Coronary artery (tissue), 2 donors: ENCODE results near the gene NOTUM.

Experiments
- DNase-seq: peaks from one replicate; pipeline ENCODE4 v3.0.0-alpha.2; 2017; ENCODE audit warnings: low spot score
- H3K27ac ChIP-seq, 2 donors: fragments of 200-600 bp; sonication (generic); one replicate each; pipeline ENCODE4 v1.5.1; 2016 to 2019
- H3K4me3 ChIP-seq: fragments of 200-600 bp; sonication (generic); 2 replicates; pipeline ENCODE4 v1.5.1; 2016; ENCODE audit warnings: mild to moderate bottlenecking, moderate library complexity
- CTCF ChIP-seq: fragments of 200-600 bp; sonication (generic); IDR thresholded peaks from one replicate; pipeline ENCODE4 v1.5.1; 2019; ENCODE audit warnings: antibody characterized with exemption

NOTUM gene

DNA sequence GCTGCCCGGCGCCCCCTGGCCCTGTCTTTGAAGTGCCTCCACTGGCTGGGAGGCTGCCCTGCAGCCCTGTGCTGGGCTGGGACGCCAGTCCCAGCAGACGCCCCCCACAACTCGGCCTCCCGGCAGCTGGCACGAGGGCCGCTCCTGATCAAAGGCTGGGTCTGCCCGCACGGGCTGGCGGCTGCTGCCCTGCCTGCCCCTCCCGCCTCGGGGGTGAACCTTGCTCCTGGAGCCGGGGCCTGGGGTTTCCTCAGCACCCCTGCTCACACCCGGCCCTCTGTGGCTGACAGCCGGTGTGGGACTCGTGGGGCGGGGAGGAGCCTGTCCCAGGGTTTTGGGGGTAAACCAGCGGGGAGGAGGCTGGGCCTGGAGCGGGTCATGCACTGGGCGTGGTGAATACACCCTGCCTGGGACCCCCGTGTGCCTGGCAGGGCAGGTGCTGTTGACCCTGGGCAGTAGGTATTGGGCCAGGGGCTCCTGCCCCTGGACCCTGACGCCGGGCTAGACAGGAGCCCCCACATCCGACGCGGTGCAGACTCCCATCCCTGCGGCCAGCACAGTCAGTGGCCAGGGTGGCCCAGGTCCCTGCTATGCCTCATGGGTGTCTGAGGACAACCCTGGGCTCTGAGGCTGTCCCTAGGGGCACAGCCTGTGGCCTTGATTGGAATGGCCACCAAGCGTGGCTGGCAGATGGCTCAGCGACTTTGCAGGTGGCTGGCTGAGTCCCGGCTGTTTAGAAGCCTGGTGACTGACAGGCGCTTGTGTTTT lies 40.0 kb upstream of the NOTUM start:
- Histone ChIP-seq H3K27ac (no peak overlapping the region), H3K4me3 (no peak overlapping the region)
- no peak for DNase-seq
- TF ChIP-seq CTCF: no peak

GRCh38 chr17:81999976-82000802 lies 39.2 kb upstream of the NOTUM start:
- TF ChIP-seq CTCF: no peak

DNA sequence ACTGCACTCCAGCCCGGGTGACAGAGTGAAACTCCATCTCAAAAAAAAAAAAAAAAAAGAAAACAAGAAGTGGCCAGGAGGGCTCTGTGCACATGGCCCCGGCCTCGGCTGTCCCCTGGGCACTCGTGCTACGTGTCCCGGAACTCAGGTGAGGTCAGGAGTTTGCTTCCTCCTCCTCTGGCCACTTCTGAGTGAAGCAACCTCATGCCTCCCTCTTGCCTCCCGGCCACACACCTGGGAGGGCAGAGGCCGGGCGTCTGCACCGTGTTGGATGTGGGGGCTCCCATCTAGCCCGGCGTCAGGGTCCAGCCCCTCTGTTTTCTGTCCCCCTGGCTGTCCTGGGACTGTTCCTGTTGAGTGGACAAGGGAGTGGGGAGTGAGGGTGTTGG lies 38.6 kb upstream of the NOTUM start:
- no peak for TF ChIP-seq CTCF
- no peak overlapping the region for H3K27ac ChIP-seq
- H3K4me3 ChIP-seq: no peak overlapping the region
- DNase-seq: no peak

More at GRCh38 chr17:81999976-82000802, 39.2 kb upstream of the NOTUM start:
- H3K27ac ChIP-seq: no peak overlapping the region
- no peak overlapping the region for H3K4me3 ChIP-seq
- DNase-seq: no peak

DNA sequence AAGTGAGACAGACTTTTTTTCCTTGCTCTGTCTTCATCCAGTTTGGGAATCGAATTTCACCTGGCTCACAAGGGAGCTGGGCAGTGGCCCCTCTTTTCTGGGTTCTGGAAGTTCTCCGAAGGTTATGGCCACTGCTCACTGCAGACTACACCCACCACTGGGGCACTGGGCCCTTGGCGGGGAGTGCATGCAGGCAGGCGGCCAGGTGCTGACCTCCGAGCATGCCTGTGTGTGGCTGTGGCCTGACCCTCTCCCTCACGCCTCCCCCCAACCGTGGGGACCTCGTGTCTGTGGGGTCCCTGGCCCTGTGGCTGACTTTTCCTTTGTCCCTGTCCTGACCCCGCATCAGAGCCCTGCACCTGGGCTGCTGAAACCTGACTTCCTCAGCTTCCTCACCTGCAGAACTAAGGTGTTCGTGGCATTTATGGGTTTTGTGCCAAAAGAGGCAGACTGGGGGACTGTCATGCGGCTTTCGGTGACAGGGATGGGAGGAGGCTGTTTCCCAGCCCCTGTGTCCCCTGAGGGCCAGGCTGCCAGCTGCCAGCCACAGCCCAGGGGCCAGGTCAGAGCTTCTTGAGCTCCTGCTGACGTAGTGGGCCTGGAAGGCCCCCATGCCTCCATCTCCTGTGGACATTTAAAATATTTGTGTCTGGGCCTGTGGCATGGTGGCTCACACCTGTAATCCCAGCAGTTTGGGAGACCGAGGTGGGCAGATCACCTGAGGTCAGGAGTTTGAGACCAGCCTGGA lies 37.9 kb upstream of the NOTUM start:
- Histone ChIP-seq H3K4me3 (no peak overlapping the region), H3K27ac (no peak overlapping the region)
- no peak for DNase-seq
- no peak for TF ChIP-seq CTCF

DNA sequence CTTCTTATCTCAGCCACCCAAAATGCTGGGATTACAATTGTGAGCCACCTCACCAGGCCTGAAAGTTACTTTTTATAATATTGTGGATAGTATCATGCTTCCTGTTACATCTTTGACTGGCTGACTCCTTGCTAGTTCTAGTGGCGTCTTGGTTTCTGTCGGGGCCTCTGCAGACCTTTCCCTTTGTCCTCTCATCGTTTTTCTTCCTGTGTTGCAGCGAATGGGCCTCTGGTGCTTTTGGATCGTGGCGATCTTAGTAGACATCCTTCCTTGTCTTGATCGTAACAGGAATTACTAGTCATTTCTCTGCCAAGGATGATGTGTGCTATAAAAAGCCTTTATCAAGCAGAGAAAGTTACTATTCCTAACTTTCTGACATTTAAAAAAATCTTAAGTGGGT lies 37.2 kb upstream of the NOTUM start:
- DNase-seq: no peak
- TF ChIP-seq CTCF: no peak
- Histone ChIP-seq H3K27ac (no peak overlapping the region), H3K4me3 (no peak overlapping the region)

- no peak overlapping the region for H3K4me3 ChIP-seq
- no peak for TF ChIP-seq CTCF
- no peak overlapping the region for H3K27ac ChIP-seq
- DNase-seq: no peak
Observed at GRCh38 chr17:81996757-81997441, 35.9 kb upstream of the NOTUM start.
